Stomach smooth muscle (tissue), 2 donors: ENCODE results near the gene ITPR2.

ENCODE experiments used
- H3K27ac ChIP-seq: one replicate; pipeline ENCODE4 v1.7.0; 2013; ENCODE audit warnings: mild to moderate bottlenecking, low read length, inconsistent platforms
- H3K27me3 ChIP-seq, 2 donors: one replicate each; pipeline ENCODE4 v1.7.0; 2013; ENCODE audit warnings: low read length in 2 of 2; ENCODE audit not compliant: insufficient read depth in 2 of 2, control insufficient read depth in 1 of 2
- H3K36me3 ChIP-seq, 2 donors: one replicate each; pipeline ENCODE4 v1.7.0; 2013; ENCODE audit warnings: low read length in 2 of 2; ENCODE audit not compliant: control insufficient read depth in 2 of 2, insufficient read depth in 2 of 2
- H3K4me1 ChIP-seq: one replicate; pipeline ENCODE4 v1.7.0; 2013; ENCODE audit warnings: low read length; ENCODE audit not compliant: control insufficient read depth, insufficient read depth
- H3K4me3 ChIP-seq, 2 donors: one replicate each; pipeline ENCODE4 v1.7.0; 2013; ENCODE audit warnings: low read length in 2 of 2
- H3K9ac ChIP-seq, 2 donors: one replicate each; pipeline ENCODE4 v1.7.0; 2013; ENCODE audit warnings: low read length in 2 of 2, mild to moderate bottlenecking in 1 of 2
- H3K9me3 ChIP-seq, 2 donors: one replicate each; pipeline ENCODE4 v1.7.0; 2013; ENCODE audit warnings: low read length in 2 of 2; ENCODE audit not compliant: control insufficient read depth in 2 of 2
- donor health status: healthy.
- donor health status: Pancreatic carcinoma.

The ITPR2 gene

GRCh38 chr12:26623136-26623535 is 209.9 kb downstream of the ITPR2 start:
- Histone ChIP-seq H3K9ac (no peak overlapping the region), H3K4me3 (no peak overlapping the region), H3K4me1 (no peaks in the 10 kb centered on the region), H3K27ac (no peak overlapping the region), H3K36me3 (peaks cover 14 to 28% of the 10 kb centered on the region in 2 donors), H3K27me3 (no peaks in the 10 kb centered on the region), H3K9me3 (no peaks in the 10 kb centered on the region)

- Histone ChIP-seq H3K9me3 (no peaks in the 10 kb centered on the region), H3K4me1 (no peaks in the 10 kb centered on the region), H3K9ac (no peak overlapping the region), H3K27ac (no peak overlapping the region), H3K4me3 (no peak overlapping the region), H3K27me3 (no peaks in the 10 kb centered on the region), H3K36me3 (peaks cover 14 to 29% of the 10 kb centered on the region in 2 donors)
Observed at GRCh38 chr12:26622601-26623000, 210.4 kb downstream of the ITPR2 start.

- H3K27ac ChIP-seq, result no peak overlapping the region
- H3K4me1 ChIP-seq, result no peaks in the 10 kb centered on the region
- no peaks in the 10 kb centered on the region for H3K27me3 ChIP-seq
- H3K36me3 ChIP-seq, result peaks cover 11 to 24% of the 10 kb centered on the region in 2 donors
- no peak overlapping the region for H3K4me3 ChIP-seq
- H3K9ac ChIP-seq, result no peak overlapping the region
- H3K9me3 ChIP-seq, result no peaks in the 10 kb centered on the region
Observed at GRCh38 chr12:26621932-26622331, 211.1 kb downstream of the ITPR2 start.

GRCh38 chr12:26620907-26621306 is 212.1 kb downstream of the ITPR2 start:
- Histone ChIP-seq H3K4me3 (no peak overlapping the region), H3K9ac (no peak overlapping the region), H3K36me3 (peaks cover 9 to 21% of the 10 kb centered on the region in 2 donors), H3K27ac (no peak overlapping the region), H3K4me1 (no peaks in the 10 kb centered on the region), H3K9me3 (no peaks in the 10 kb centered on the region), H3K27me3 (no peaks in the 10 kb centered on the region)

GRCh38 chr12:26617513-26617912 is 215.5 kb downstream of the ITPR2 start:
- Histone ChIP-seq H3K27ac (no peak overlapping the region), H3K4me3 (no peak overlapping the region), H3K36me3 (peaks cover 9 to 21% of the 10 kb centered on the region in 2 donors), H3K9me3 (no peaks in the 10 kb centered on the region), H3K4me1 (no peaks in the 10 kb centered on the region), H3K27me3 (no peaks in the 10 kb centered on the region), H3K9ac (no peak overlapping the region)

GRCh38 chr12:26614011-26614616 is 218.9 kb downstream of the ITPR2 start:
- H3K27ac ChIP-seq, result no peak overlapping the region
- no peaks in the 10 kb centered on the region for H3K27me3 ChIP-seq
- H3K4me1 ChIP-seq, result no peaks in the 10 kb centered on the region
- H3K9ac ChIP-seq, result no peak overlapping the region
- H3K4me3 ChIP-seq, result no peak overlapping the region
- H3K9me3 ChIP-seq, result no peaks in the 10 kb centered on the region
- H3K36me3 ChIP-seq, result peaks cover under 1 to 6% of the 10 kb centered on the region in 2 donors

GRCh38 chr12:26612203-26612602 is 220.8 kb downstream of the ITPR2 start:
- Histone ChIP-seq H3K9me3 (no peaks in the 10 kb centered on the region), H3K36me3 (no peaks in the 10 kb centered on the region), H3K27ac (no peak overlapping the region), H3K4me1 (no peaks in the 10 kb centered on the region), H3K27me3 (no peaks in the 10 kb centered on the region), H3K4me3 (no peak overlapping the region), H3K9ac (no peak overlapping the region)

- Histone ChIP-seq H3K4me3 (no peak overlapping the region), H3K27ac (no peak overlapping the region), H3K27me3 (no peaks in the 10 kb centered on the region), H3K36me3 (no peaks in the 10 kb centered on the region), H3K9me3 (no peaks in the 10 kb centered on the region), H3K9ac (no peak overlapping the region), H3K4me1 (no peaks in the 10 kb centered on the region)
Observed at GRCh38 chr12:26611598-26611997, 221.4 kb downstream of the ITPR2 start.

GRCh38 chr12:26610774-26611173 is 222.2 kb downstream of the ITPR2 start:
- Histone ChIP-seq H3K9me3 (no peaks in the 10 kb centered on the region), H3K9ac (no peak overlapping the region), H3K4me1 (no peaks in the 10 kb centered on the region), H3K27me3 (no peaks in the 10 kb centered on the region), H3K4me3 (no peak overlapping the region), H3K27ac (no peak overlapping the region), H3K36me3 (no peaks in the 10 kb centered on the region)

GRCh38 chr12:26609986-26610385 is 223.0 kb downstream of the ITPR2 start:
- Histone ChIP-seq H3K4me3 (no peak overlapping the region), H3K36me3 (no peaks in the 10 kb centered on the region), H3K27me3 (no peaks in the 10 kb centered on the region), H3K9me3 (no peaks in the 10 kb centered on the region), H3K4me1 (no peaks in the 10 kb centered on the region), H3K27ac (no peak overlapping the region), H3K9ac (no peak overlapping the region)

- no peaks in the 10 kb centered on the region for H3K27me3 ChIP-seq
- H3K4me3 ChIP-seq, result no peak overlapping the region
- H3K36me3 ChIP-seq, result no peaks in the 10 kb centered on the region
- no peaks in the 10 kb centered on the region for H3K9me3 ChIP-seq
- H3K4me1 ChIP-seq, result no peaks in the 10 kb centered on the region
- H3K9ac ChIP-seq, result no peak overlapping the region
- H3K27ac ChIP-seq, result no peak overlapping the region
Observed at GRCh38 chr12:26608706-26609105, 224.3 kb downstream of the ITPR2 start.
